GM12892 (cell line): Measurements from ENCODE around the gene STRA8.

Experiments
- POLR2A ChIP-seq: IDR thresholded peaks from 2 replicates; pipeline ENCODE4 v1.6.1; 2011; ENCODE audit warnings: low read depth, low read length, control low read depth
- POLR2AphosphoS5 ChIP-seq: IDR thresholded peaks from 2 replicates; pipeline ENCODE4 v1.6.1; 2011; ENCODE audit warnings: low read depth, low read length, control low read depth
- TAF1 ChIP-seq: IDR thresholded peaks from 2 replicates; pipeline ENCODE4 v1.6.1; 2011; ENCODE audit warnings: low read depth, mild to moderate bottlenecking, control low read depth, low read length, borderline replicate concordance

DNA sequence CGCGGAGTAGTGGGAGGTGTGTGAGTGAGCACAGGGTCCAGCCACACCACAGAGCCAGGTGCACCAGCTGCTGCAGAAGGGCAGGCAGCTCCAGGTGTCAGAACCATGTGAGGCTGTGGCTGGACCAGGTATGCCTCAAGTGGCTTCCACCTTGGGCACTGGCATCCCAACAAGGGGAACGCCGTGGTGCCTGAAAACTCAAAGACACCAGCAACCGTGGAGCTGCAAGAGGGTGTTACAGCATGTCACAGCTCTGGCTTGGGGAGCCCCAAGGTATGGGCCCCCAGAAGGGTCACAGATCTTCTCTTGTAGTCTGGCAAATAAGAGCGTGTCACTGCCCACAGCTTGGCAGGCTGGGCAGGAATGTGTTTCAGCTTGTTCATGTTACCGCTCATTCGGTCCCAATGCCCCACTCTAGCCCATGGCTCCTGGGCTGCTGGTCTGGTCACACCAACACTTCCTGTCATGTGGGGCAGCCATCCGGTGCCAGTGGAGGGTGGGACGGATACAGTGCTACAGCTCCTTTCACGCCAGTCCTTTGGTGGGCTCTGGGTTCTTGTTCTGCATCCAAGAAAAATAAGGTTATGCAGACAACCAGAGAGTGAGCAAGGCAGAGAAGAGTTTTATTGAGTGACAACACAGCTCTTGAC lies 29.8 kb downstream of the STRA8 start:
- TF ChIP-seq POLR2A = no peak
- no peak for TF ChIP-seq POLR2AphosphoS5
- TF ChIP-seq TAF1 = no peak
